ENCODE data around the gene ERC1.
"Not testable (repeated sequence)": the region's sequence is repeated elsewhere in the genome, so short reads cannot be mapped to it uniquely, and the experiment has no call there.

The ERC1 gene

GRCh38 chr12:1310653-1311052 is 319.6 kb downstream of the ERC1 start:
- TF ChIP-seq CTCF (IDR thresholded peaks at IDR 0.05; ENCODE audit: borderline replicate concordance, insufficient read depth, low read depth, low read length), result no peak
- no peak overlapping the region for H3K4me3 ChIP-seq (ENCODE audit: low read depth, low read length)

- no peak overlapping the region for H3K4me3 ChIP-seq (ENCODE audit: low read depth, low read length)
- no peak for TF ChIP-seq CTCF (IDR thresholded peaks at IDR 0.05; ENCODE audit: borderline replicate concordance, insufficient read depth, low read depth, low read length)
Measured at GRCh38 chr12:1311145-1311544, 320.1 kb downstream of the ERC1 start.

DNA sequence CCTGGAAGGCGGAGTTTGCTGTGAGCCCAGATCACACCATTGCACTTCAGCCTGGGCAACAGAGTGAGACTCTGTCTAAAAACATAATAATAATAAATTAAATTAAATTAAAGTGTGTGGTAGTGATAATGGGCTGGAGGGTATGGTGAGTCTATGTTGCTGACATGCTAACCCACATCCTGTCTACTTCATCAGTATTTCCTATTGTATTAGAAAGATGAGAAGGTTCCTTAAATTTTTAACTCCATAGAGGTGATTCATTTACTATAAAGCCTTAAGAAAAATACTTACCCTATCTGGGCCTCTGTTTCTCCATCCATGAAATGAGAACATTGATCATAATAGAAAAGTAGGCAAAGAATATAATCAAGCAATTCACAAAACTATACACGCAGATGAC is 322.9 kb downstream of the ERC1 start:
- H3K4me3 ChIP-seq (ENCODE audit: low read depth, low read length), result no peak overlapping the region
- TF ChIP-seq CTCF (IDR thresholded peaks at IDR 0.05; ENCODE audit: borderline replicate concordance, insufficient read depth, low read depth, low read length), result no peak

- no peak overlapping the region for H3K4me3 ChIP-seq (ENCODE audit: low read depth, low read length)
- no peak for TF ChIP-seq CTCF (IDR thresholded peaks at IDR 0.05; ENCODE audit: borderline replicate concordance, insufficient read depth, low read depth, low read length)
Measured at GRCh38 chr12:1314523-1314922, 323.5 kb downstream of the ERC1 start.

GRCh38 chr12:1316991-1317390 is 326.0 kb downstream of the ERC1 start:
- H3K4me3 ChIP-seq (ENCODE audit: low read depth, low read length), result not testable (repeated sequence)

GRCh38 chr12:1318327-1319031 is 327.5 kb downstream of the ERC1 start:
- TF ChIP-seq CTCF (IDR thresholded peaks at IDR 0.05; ENCODE audit: borderline replicate concordance, insufficient read depth, low read depth, low read length), result no peak
- no peak overlapping the region for H3K4me3 ChIP-seq (ENCODE audit: low read depth, low read length)

DNA sequence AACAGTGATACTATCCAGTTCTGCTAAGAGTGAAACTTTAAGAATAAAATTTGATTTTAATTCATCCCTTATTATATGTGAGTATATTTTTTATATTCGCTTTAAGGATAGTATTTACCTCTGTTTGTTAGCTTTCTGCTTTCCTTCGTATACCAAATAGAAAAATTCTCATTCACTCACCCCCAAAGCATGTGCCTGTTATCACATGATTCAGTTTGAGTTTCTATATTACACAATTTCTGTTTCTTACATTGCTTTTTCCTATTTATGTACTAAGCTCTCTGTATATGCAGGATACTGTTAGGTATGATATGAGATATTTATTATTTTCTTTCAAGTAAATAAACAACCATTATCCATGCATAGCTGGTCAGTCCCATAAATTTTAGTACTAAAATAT is 328.2 kb downstream of the ERC1 start:
- no peak for TF ChIP-seq CTCF (IDR thresholded peaks at IDR 0.05; ENCODE audit: borderline replicate concordance, insufficient read depth, low read depth, low read length)
- H3K4me3 ChIP-seq (ENCODE audit: low read depth, low read length), result no peak overlapping the region

Data from GM12875 (cell line).